Common myeloid progenitor, CD34-positive (primary cell): Measurements from ENCODE around the gene YARS1.

ENCODE experiments used
- CTCF ChIA-PET: fragments of 350-600 bp; sonication (Branson Sonifier 250); formaldehyde crosslinking; loops from one replicate; lab custom pipeline; 2021; ENCODE audit warnings: antibody characterized with exemption; lab: Charles Lee
- POLR2A ChIA-PET: fragments of 350-600 bp; sonication (Branson Sonifier 250); formaldehyde crosslinking; loops from one replicate; lab custom pipeline; 2021; ENCODE audit warnings: antibody characterized with exemption; lab: Charles Lee
- DNase-seq, 3 donors: peaks; one replicate each; pipeline versions ENCODE4 v3.0.0 to v3.0.0-alpha.2; 2013
- H3K27ac ChIP-seq, 2 experiments: 1 replicate in 1 of 2; 2 replicates in 1 of 2; pipeline ENCODE4 v1.7.0; 2013; ENCODE audit warnings: inconsistent platforms in 2 of 2, low read length in 2 of 2, mild to moderate bottlenecking in 2 of 2, low read depth in 1 of 2, moderate library complexity in 1 of 2; ENCODE audit not compliant: severe bottlenecking in 2 of 2, insufficient read depth in 1 of 2, poor library complexity in 1 of 2
- H3K27me3 ChIP-seq, 5 experiments: replicated peaks in 2 of 5; 1 replicate in 3 of 5; 2 replicates in 2 of 5; pipeline versions ENCODE4 v1.6.1 to v1.7.0; 2013; ENCODE audit warnings: low read length in 4 of 5, mild to moderate bottlenecking in 2 of 5, moderate library complexity in 2 of 5, inconsistent platforms in 1 of 5; ENCODE audit not compliant: insufficient read depth in 5 of 5, control insufficient read depth in 4 of 5
- H3K36me3 ChIP-seq, 4 experiments: 1 replicate in 2 of 4; 2 replicates in 2 of 4; pipeline versions ENCODE4 v1.6.1 to v1.7.0; 2013; ENCODE audit warnings: low read length in 3 of 4, control low read depth in 1 of 4, mild to moderate bottlenecking in 1 of 4; ENCODE audit not compliant: control insufficient read depth in 4 of 4, insufficient read depth in 4 of 4
- H3K4me1 ChIP-seq, 4 experiments: 1 replicate in 3 of 4; 2 replicates in 1 of 4; pipeline versions ENCODE4 v1.6.1 to v1.7.1; 2013; ENCODE audit warnings: low read length in 3 of 4, mild to moderate bottlenecking in 3 of 4, control low read depth in 1 of 4, inconsistent platforms in 1 of 4, moderate library complexity in 1 of 4; ENCODE audit not compliant: control insufficient read depth in 4 of 4, insufficient read depth in 4 of 4; ENCODE audit errors: control extremely low read depth in 1 of 4
- H3K4me3 ChIP-seq, 7 experiments: 1 replicate in 4 of 7; 2 replicates in 3 of 7; pipeline versions ENCODE4 v1.5.1 to v1.7.0; 2013; ENCODE audit warnings: mild to moderate bottlenecking in 7 of 7, low read length in 6 of 7, moderate library complexity in 6 of 7, inconsistent platforms in 2 of 7, low read depth in 2 of 7, control low read depth in 1 of 7; ENCODE audit not compliant: insufficient read depth in 4 of 7, control insufficient read depth in 1 of 7; ENCODE audit errors: extremely low read depth in 1 of 7
- H3K9me3 ChIP-seq, 5 experiments: 1 replicate in 4 of 5; 2 replicates in 1 of 5; pipeline versions ENCODE4 v1.6.1 to v1.7.1; 2013; ENCODE audit warnings: low read length in 4 of 5, mild to moderate bottlenecking in 2 of 5, inconsistent platforms in 1 of 5, low read depth in 1 of 5, moderate library complexity in 1 of 5; ENCODE audit not compliant: control insufficient read depth in 4 of 5, insufficient read depth in 2 of 5; ENCODE audit errors: control extremely low read depth in 1 of 5
- WGBS: methylation state at CpG from one replicate; pipeline ENCODE4 v1.1.5; 2013; ENCODE audit not compliant: insufficient coverage; 5-methylcytosine and 5-hydroxymethylcytosine counted together

Gene YARS1

GRCh38 chr1:32782086-32782485 lies 35.1 kb downstream of the YARS1 start:
- CTCF ChIA-PET: interaction anchor here (0.8 to 3.9 kb wide), 4 partner anchors 9 to 70 kb away, joined by 3 to 26 read pairs (median 6); no protein-coding TSS in a partner anchor
- Histone ChIP-seq H3K4me3 (no peak overlapping the region), H3K27ac (no peak overlapping the region), H3K36me3 (peaks cover 32 to 84% (median 78%) of the 10 kb centered on the region in 4 experiments), H3K27me3 (no peaks in the 10 kb centered on the region), H3K4me1 (no peaks in the 10 kb centered on the region), H3K9me3 (no peaks in the 10 kb centered on the region)
- WGBS: 83% methylated on average over 5 of the region's 5 CpGs
- DNase-seq: no peak
- POLR2A ChIA-PET: interaction anchor here (0.6 to 1.0 kb wide), 2 partner anchors 10 to 140 kb away, joined by 3 to 5 read pairs; no protein-coding TSS in a partner anchor

- Histone ChIP-seq H3K4me1 (peaks cover 0 to 4% (median 2%) of the 10 kb centered on the region in 4 experiments), H3K4me3 (no peak overlapping the region), H3K9me3 (no peaks in the 10 kb centered on the region), H3K27ac (no peak overlapping the region), H3K27me3 (no peaks in the 10 kb centered on the region), H3K36me3 (peaks cover 25 to 76% (median 70%) of the 10 kb centered on the region in 4 experiments)
- ChIA-PET POLR2A (no interaction called here), CTCF (interaction anchor here (1.3 to 3.9 kb wide), 2 partner anchors 7 to 68 kb away, joined by 8 to 26 read pairs; no protein-coding TSS in a partner anchor)
- WGBS: 100% methylated on average over 6 of the region's 8 CpGs
- no peak for DNase-seq
These were observed 36.4 kb downstream of the YARS1 start for GRCh38 chr1:32780628-32781234.

GRCh38 chr1:32780005-32780404 lies 37.2 kb downstream of the YARS1 start:
- WGBS: 76% methylated on average over 6 of the region's 8 CpGs
- DNase-seq: no peak

GRCh38 chr1:32779242-32779641 lies 37.9 kb downstream of the YARS1 start:
- no peak for DNase-seq
- ChIA-PET CTCF (no interaction called here), POLR2A (no interaction called here)
- H3K4me1 ChIP-seq: peaks cover 0 to 17% (median 14%) of the 10 kb centered on the region in 4 experiments
- no peaks in the 10 kb centered on the region for H3K9me3 ChIP-seq
- no peak overlapping the region for H3K4me3 ChIP-seq
- WGBS: 97% methylated on average over 4 of the region's 5 CpGs
- no peaks in the 10 kb centered on the region for H3K27me3 ChIP-seq
- H3K36me3 ChIP-seq: peaks cover 28 to 82% (median 74%) of the 10 kb centered on the region in 4 experiments
- no peak overlapping the region for H3K27ac ChIP-seq

More at GRCh38 chr1:32780005-32780404, 37.2 kb downstream of the YARS1 start:
- Histone ChIP-seq H3K4me1 (peaks cover 0 to 11% (median 9%) of the 10 kb centered on the region in 4 experiments), H3K36me3 (peaks cover 29 to 81% (median 74%) of the 10 kb centered on the region in 4 experiments), H3K27me3 (no peaks in the 10 kb centered on the region), H3K4me3 (no peak overlapping the region), H3K9me3 (no peaks in the 10 kb centered on the region), H3K27ac (no peak overlapping the region)
- CTCF ChIA-PET: no interaction called here
- POLR2A ChIA-PET: interaction anchor here (0.6 kb wide), 1 partner anchor 663 kb away, joined by 3 read pairs; no protein-coding TSS in a partner anchor

- Histone ChIP-seq H3K4me3 (no peak overlapping the region), H3K4me1 (peaks cover 0 to 27% (median 18%) of the 10 kb centered on the region in 4 experiments), H3K36me3 (peaks cover 13 to 72% (median 51%) of the 10 kb centered on the region in 4 experiments), H3K27me3 (no peaks in the 10 kb centered on the region), H3K27ac (no peak overlapping the region), H3K9me3 (no peaks in the 10 kb centered on the region)
- ChIA-PET CTCF (interaction anchor here (0.6 to 11.8 kb wide), 15 partner anchors 11 to 375 kb away, joined by 3 to 210 read pairs (median 4); no protein-coding TSS in a partner anchor), POLR2A (interaction anchor here (0.7 to 1.2 kb wide), 3 partner anchors 17 to 64 kb away, joined by 3 to 4 read pairs (median 4); no protein-coding TSS in a partner anchor)
- peak; percentile 22 to 75 (median 64) for DNase-seq
- WGBS: 55% methylated on average over 12 of the region's 13 CpGs
These were observed 41.4 kb downstream of the YARS1 start for GRCh38 chr1:32775640-32776337.

- CTCF ChIA-PET: interaction anchor here (0.6 to 11.8 kb wide), 24 partner anchors 8 to 374 kb away, joined by 3 to 210 read pairs (median 4); no protein-coding TSS in a partner anchor
- WGBS: 17% methylated on average over 1 of the region's 2 CpGs
- H3K27me3 ChIP-seq: no peaks in the 10 kb centered on the region
- POLR2A ChIA-PET: interaction anchor here (1.0 to 1.2 kb wide), 2 partner anchors 18 to 63 kb away, joined by 4 read pairs; no protein-coding TSS in a partner anchor
- no peaks in the 10 kb centered on the region for H3K9me3 ChIP-seq
- H3K36me3 ChIP-seq: peaks cover 13 to 70% (median 48%) of the 10 kb centered on the region in 4 experiments
- H3K27ac ChIP-seq: no peak overlapping the region
- peak in 2 of 3 donors; percentile 27 to 33 for DNase-seq
- H3K4me1 ChIP-seq: peaks cover 0 to 27% (median 18%) of the 10 kb centered on the region in 4 experiments
- no peak overlapping the region for H3K4me3 ChIP-seq
These were observed 42.1 kb downstream of the YARS1 start for GRCh38 chr1:32774950-32775634.
